ENCODE results near the gene SDF2L1.
"Not testable (repeated sequence)": the region's sequence is repeated elsewhere in the genome, so short reads cannot be mapped to it uniquely, and the experiment has no call there.

The SDF2L1 gene

GRCh38 chr22:21688706-21689381 is 46.7 kb downstream of the SDF2L1 start:
- no peak for DNase-seq

DNA sequence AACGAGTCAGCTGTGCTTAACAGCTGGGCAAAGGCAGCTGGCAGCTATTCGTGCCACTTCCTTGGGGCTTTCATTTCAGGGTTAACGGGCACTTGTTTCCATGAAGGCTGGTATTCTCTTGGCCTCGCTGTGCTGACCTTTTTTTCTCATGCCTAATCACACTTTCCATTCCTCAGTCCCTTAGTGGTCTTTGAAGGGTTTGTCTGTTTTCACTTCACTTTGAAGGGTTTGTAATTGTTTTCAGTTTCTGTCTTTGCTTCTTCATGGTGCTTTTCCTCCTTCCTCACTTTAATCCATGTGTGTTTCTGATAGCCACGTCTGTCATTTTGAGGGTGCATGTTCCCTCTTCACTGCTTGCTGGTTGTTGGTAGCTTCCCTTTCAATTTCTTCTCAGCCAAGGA is 48.3 kb downstream of the SDF2L1 start:
- DNase-seq: no peak

DNA sequence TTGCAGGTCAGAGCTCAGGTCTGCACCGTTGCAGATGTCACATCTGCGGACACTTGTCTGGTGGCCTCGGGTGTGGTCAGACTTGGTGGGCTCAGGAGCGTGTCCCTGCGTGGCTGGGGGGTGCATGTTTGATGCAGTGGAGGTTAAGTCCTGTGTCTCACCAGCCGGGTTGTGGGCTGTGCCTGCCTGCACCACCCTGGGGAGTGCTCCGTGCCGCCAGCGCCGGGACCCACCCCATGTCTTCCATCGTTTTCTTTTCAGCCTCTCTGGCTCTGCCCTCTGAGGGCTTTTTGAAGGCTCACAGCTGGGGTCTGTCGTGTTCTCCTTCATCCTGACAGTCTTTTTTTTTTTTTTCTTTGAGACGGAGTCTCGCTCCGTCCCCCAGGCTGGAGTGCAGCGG is 49.7 kb downstream of the SDF2L1 start:
- no peak for DNase-seq

GRCh38 chr22:21692856-21693255 is 50.8 kb downstream of the SDF2L1 start:
- not testable (repeated sequence) for DNase-seq

- no peak for DNase-seq
Measured at GRCh38 chr22:21693333-21693998, 51.4 kb downstream of the SDF2L1 start.
